Neural progenitor cell (in vitro differentiated cells): ENCODE results near the gene SYTL1.

Experiments
- EZH2 ChIP-seq: fragments of 200-600 bp; sonication (generic); IDR thresholded peaks from 2 replicates; pipeline ENCODE4 v1.6.1; 2017; ENCODE audit warnings: antibody characterized with exemption, mild to moderate bottlenecking, moderate library complexity
- EZH2phosphoT487 ChIP-seq: fragments of 200-600 bp; sonication (generic); IDR thresholded peaks from 2 replicates; pipeline ENCODE4 v1.6.1; 2017; ENCODE audit warnings: antibody characterized with exemption
- TF ChIP-seq, protein P1 (sequence below): fragments of 200-600 bp; sonication (generic); IDR thresholded peaks from 2 replicates; pipeline ENCODE4 v1.5.1; 2017; ENCODE audit warnings: antibody characterized with exemption, mild to moderate bottlenecking

- TF ChIP-seq, protein P1, sequence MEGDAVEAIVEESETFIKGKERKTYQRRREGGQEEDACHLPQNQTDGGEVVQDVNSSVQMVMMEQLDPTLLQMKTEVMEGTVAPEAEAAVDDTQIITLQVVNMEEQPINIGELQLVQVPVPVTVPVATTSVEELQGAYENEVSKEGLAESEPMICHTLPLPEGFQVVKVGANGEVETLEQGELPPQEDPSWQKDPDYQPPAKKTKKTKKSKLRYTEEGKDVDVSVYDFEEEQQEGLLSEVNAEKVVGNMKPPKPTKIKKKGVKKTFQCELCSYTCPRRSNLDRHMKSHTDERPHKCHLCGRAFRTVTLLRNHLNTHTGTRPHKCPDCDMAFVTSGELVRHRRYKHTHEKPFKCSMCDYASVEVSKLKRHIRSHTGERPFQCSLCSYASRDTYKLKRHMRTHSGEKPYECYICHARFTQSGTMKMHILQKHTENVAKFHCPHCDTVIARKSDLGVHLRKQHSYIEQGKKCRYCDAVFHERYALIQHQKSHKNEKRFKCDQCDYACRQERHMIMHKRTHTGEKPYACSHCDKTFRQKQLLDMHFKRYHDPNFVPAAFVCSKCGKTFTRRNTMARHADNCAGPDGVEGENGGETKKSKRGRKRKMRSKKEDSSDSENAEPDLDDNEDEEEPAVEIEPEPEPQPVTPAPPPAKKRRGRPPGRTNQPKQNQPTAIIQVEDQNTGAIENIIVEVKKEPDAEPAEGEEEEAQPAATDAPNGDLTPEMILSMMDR, result no peak
- TF ChIP-seq EZH2 (no peak), EZH2phosphoT487 (no peak)
Measured at GRCh38 chr1:27331426-27331825, 10.4 kb upstream of the SYTL1 start.
